ENCODE measurements around the gene CCDC28B. TPM values are rescaled to one million over a fixed set of nuclear protein-coding genes. Genes with fewer than 3 reads are reported as not detected.

The CCDC28B gene
- polyA plus RNA-seq, 1 of the 3 experiments (the other 2 are of a cell fraction), result 26.3 TPM

DNA sequence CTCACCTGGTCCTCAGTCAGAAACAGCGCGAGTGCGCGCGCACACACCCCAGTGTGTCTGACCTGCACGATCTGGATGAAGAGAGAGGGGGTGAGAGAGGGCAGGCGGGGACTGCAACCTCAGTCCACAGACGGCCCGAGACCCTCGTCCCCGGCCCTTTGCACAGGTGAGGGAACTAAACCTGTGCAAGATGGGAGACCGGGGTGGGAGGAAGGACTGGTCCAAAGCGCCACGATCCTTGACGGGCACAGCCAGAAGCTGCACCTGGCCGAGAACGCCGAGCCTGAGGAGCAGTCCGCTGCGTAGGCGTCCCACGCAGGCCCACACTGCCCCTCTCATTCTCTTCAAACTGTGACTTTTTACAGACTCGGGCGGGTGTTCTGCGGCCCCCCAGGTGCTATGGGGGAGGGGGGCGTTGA is 4.6 kb downstream of the CCDC28B start:
- no peak for TF ChIP-seq FOSL2 (IDR thresholded peaks at IDR 0.05; ENCODE audit: borderline replicate concordance, low read depth)
- no peak for TF ChIP-seq EZH2phosphoT487 (IDR thresholded peaks at IDR 0.05; ENCODE audit: borderline replicate concordance, low read depth)
- TF ChIP-seq RCOR1 (IDR thresholded peaks at IDR 0.05; ENCODE audit: low read length), result no peak
- POLR2A ChIA-PET, result interaction anchor here (0.6 to 2.4 kb wide), 2 partner anchors 11 to 18 kb away, joined by 3 to 10 read pairs; no protein-coding TSS in a partner anchor
- WGBS (ENCODE audit: low lambda C conversion rate), result 38% methylated on average over 20 of the region's 26 CpGs

GRCh38 chr1:32205401-32206370 is 5.3 kb downstream of the CCDC28B start, which contains the start of gene IQCC:
Gene IQCC (plus strand): TSS chr1:32205671. CDS start chr1:32205682, 11 bp downstream.
- peak within 1 kb of the TSS; percentile 82 for H3K9ac ChIP-seq
- ChIA-PET POLR2A (interaction anchor here (0.6 to 2.4 kb wide), 3 partner anchors 11 to 26 kb away, joined by 3 to 10 read pairs (median 6); partner anchors contain the start of gene TXLNA), CTCF (interaction anchor here (1.0 to 5.5 kb wide), 5 partner anchors 10 to 195 kb away, joined by 3 to 39 read pairs (median 4); no protein-coding TSS in a partner anchor)
- no peaks in the 10 kb centered on the region for H3K9me3 ChIP-seq
- H3K9me2 ChIP-seq, result no peaks in the 10 kb centered on the region
- DNase-seq, result peak; percentile 96
- no peaks in the 10 kb centered on the region for H4K20me1 ChIP-seq (ENCODE audit: insufficient read depth)
- H3K4me2 ChIP-seq, result peak within 1 kb of the TSS; percentile 95
- H3K27me3 ChIP-seq (ENCODE audit: insufficient read depth), result no peaks in the 10 kb centered on the region
- peak within 1 kb of the TSS; percentile 65 to 89 for H3K4me3 ChIP-seq (ENCODE audit: low read depth in 2 of 2, low read length in 1 of 2)
- H3K27ac ChIP-seq (ENCODE audit: low read depth in 2 of 2, low read length in 1 of 2), result peak within 1 kb of the TSS; percentile 6 to 62; a peak in 2 of 4 replicates
- H3K36me3 ChIP-seq (replicated peaks in 1 of 2; ENCODE audit: control insufficient read depth in 1 of 2, insufficient read depth in 2 of 2, low read length in 1 of 2), result peaks cover 0 to 5% of the 10 kb centered on the region in 2 experiments
- H2AFZ ChIP-seq (ENCODE audit: low read depth), result no peak within 1 kb of the TSS
- TF ChIP-seq GATA2 (CRISPR knock-in tag; IDR thresholded peaks at IDR 0.05), result no peak
- peak; percentile 62 for TF ChIP-seq TAF1 (IDR thresholded peaks at IDR 0.05; ENCODE audit: borderline replicate concordance, low read depth, low read length)
- no peak for TF ChIP-seq FOSL2 (IDR thresholded peaks at IDR 0.05; ENCODE audit: borderline replicate concordance, low read depth)
- peak; percentile 93 for TF ChIP-seq POLR2AphosphoS5 (IDR thresholded peaks at IDR 0.05; ENCODE audit: low read depth, low read length)
- TF ChIP-seq REST (IDR thresholded peaks at IDR 0.05; ENCODE audit: low read depth, low read length), result 0 out of 2 replicates have a peak, but pooled peaks have one; percentile 3
- peak; percentile 93 for TF ChIP-seq NRF1 (IDR thresholded peaks at IDR 0.05; ENCODE audit: low read depth, low read length)
- TF ChIP-seq MAX (IDR thresholded peaks at IDR 0.05; ENCODE audit: low read depth), result peak; percentile 43; the same call in 1 of the 2 replicates
- TF ChIP-seq TCF12 (IDR thresholded peaks at IDR 0.05), result no peak
- peak; percentile 38; the same call in 1 of the 2 replicates for TF ChIP-seq SIN3A (IDR thresholded peaks at IDR 0.05; ENCODE audit: borderline replicate concordance, low read depth, low read length)
- peak; percentile 82; the same call in 1 of the 2 replicates for TF ChIP-seq MXI1 (IDR thresholded peaks at IDR 0.05; ENCODE audit: low read depth, low read length)
- TF ChIP-seq YY1 (IDR thresholded peaks at IDR 0.05; ENCODE audit: low read depth), result 0 out of 2 replicates have a peak, but pooled peaks have one; percentile 36
- TF ChIP-seq, protein P1, sequence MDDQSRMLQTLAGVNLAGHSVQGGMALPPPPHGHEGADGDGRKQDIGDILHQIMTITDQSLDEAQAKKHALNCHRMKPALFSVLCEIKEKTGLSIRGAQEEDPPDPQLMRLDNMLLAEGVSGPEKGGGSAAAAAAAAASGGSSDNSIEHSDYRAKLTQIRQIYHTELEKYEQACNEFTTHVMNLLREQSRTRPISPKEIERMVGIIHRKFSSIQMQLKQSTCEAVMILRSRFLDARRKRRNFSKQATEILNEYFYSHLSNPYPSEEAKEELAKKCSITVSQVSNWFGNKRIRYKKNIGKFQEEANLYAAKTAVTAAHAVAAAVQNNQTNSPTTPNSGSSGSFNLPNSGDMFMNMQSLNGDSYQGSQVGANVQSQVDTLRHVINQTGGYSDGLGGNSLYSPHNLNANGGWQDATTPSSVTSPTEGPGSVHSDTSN (IDR thresholded peaks at IDR 0.05), result peak; percentile 26; the same call in 1 of the 2 replicates
- 1% methylated on average over 35 of the region's 77 CpGs for WGBS (ENCODE audit: low lambda C conversion rate)
- no peaks in the 10 kb centered on the region for H3F3A ChIP-seq (replicated peaks; ENCODE audit: insufficient read depth)
- peaks cover 0 to 36% of the 10 kb centered on the region in 2 experiments; a peak in 2 of 4 replicates for H3K4me1 ChIP-seq (ENCODE audit: control insufficient read depth in 1 of 2, insufficient read depth in 2 of 2, low read depth in 1 of 2, low read length in 1 of 2)
- peaks cover 4% of the 10 kb centered on the region; the same call in 1 of the 2 replicates for H3K79me2 ChIP-seq (ENCODE audit: insufficient read depth)

More for the DNA sequence above, 4.6 kb downstream of the CCDC28B start:
- Histone ChIP-seq H3F3A (replicated peaks; ENCODE audit: insufficient read depth) (peaks cover 5% of the 10 kb centered on the region), H2AFZ (ENCODE audit: low read depth) (no peak overlapping the region), H3K9me2 (no peaks in the 10 kb centered on the region), H3K4me2 (peak overlapping the region; percentile 95), H3K79me2 (ENCODE audit: insufficient read depth) (peaks cover 4% of the 10 kb centered on the region; the same call in 1 of the 2 replicates), H3K27me3 (ENCODE audit: insufficient read depth) (no peaks in the 10 kb centered on the region), H3K36me3 (replicated peaks in 1 of 2; ENCODE audit: control insufficient read depth in 1 of 2, insufficient read depth in 2 of 2, low read length in 1 of 2) (peaks cover 0 to 5% of the 10 kb centered on the region in 2 experiments), H3K9ac (peak overlapping the region; percentile 82), H3K4me1 (ENCODE audit: control insufficient read depth in 1 of 2, insufficient read depth in 2 of 2, low read depth in 1 of 2, low read length in 1 of 2) (peaks cover 2 to 39% of the 10 kb centered on the region in 2 experiments; a peak in 2 of 4 replicates), H3K9me3 (no peaks in the 10 kb centered on the region), H3K4me3 (ENCODE audit: low read depth in 2 of 2, low read length in 1 of 2) (peak overlapping the region; percentile 65 to 89), H4K20me1 (ENCODE audit: insufficient read depth) (no peaks in the 10 kb centered on the region), H3K27ac (ENCODE audit: low read depth in 2 of 2, low read length in 1 of 2) (peak overlapping the region in 1 of 2 experiments; percentile 6; a peak in 2 of 4 replicates)
- DNase-seq, result peak; percentile 39
- CTCF ChIA-PET, result interaction anchor here (0.6 to 5.5 kb wide), 4 partner anchors 11 to 180 kb away, joined by 3 to 39 read pairs (median 4); no protein-coding TSS in a partner anchor

All from SK-N-SH (cell line).